HG03139 (cell line): ENCODE results near the gene MYH9.
"Not testable (repeated sequence)": the region's sequence is repeated elsewhere in the genome, so short reads cannot be mapped to it uniquely, and the experiment has no call there.

Experiments used
- ATAC-seq: cut with Tn5 transposase; IDR thresholded peaks from one replicate; pipeline ENCODE4 v1.9.1; 2021; ENCODE audit not compliant: unreplicated experiment

MYH9 gene

DNA sequence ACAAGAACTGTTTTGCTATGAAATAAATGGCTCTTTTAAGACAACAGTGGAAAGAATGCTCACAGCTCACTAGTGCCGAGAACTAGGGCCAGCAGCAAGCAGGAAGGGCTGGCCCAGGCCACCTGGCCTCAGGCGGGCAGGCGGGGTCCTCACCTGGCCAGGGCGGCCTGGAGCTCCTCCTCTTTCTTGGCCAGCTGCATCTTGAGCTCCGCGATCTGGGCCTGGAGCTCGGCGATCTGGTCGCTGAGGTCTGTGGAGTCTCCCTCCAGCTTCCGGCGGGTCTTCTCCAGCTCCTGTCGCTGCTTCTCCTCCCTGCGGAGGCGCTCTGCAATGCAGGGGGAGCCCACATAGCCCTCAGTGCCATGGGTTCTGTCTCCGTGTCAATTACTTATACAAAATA lies 91.1 kb downstream of the MYH9 start:
- no peak for ATAC-seq

GRCh38 chr22:36295247-36295646 lies 92.5 kb downstream of the MYH9 start:
- ATAC-seq, result no peak

GRCh38 chr22:36294801-36295200 lies 93.0 kb downstream of the MYH9 start:
- ATAC-seq, result no peak

DNA sequence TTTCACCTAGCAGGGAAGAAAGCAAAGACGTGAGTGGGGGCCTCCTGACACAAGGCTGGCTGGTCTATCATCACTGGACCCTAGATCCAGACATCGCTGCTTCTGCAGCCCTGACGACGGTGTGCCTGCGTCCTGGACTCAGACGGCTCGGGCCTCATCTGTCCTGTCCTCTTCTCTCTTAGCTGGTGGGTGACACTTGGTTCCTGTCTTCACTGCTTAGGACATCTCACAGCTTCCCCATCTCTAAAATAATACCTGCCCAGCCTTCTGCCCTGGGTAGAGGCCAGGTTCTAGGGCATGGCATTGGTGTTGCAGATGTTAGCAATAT lies 93.5 kb downstream of the MYH9 start:
- ATAC-seq, result no peak

DNA sequence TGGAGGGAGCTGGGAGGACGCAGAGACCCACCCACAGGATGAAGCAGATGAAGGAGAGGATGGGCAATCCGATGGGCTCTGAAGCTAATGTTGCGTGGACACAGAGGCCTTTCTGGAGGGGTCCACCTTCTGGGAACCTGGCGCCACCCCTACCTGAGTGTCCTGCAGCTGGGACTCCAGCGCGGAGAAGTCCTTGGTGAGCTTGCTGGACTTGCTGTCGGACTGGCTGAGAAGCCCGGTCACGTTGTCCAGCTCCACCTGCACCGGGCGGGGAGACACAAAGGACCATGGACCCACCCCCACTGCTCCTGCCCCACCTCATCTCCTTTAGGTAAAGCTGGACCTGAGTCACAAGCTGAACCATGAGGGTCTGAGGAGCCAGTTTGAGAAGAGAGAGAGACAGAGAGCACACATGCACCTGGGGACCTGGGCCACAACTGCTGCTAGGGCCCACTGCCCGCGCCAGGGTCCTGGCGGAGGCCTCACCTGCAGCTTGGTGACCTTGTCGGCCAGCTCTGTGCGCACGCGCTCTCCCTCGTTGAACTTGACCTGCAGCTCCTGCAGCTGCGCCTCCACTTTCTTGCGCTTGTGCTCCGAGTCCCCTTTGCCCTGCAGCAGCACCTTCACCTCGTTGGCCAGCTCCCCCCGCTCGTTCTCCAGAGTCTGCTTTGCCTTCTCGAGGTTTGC lies 94.0 kb downstream of the MYH9 start:
- ATAC-seq, result no peak

DNA sequence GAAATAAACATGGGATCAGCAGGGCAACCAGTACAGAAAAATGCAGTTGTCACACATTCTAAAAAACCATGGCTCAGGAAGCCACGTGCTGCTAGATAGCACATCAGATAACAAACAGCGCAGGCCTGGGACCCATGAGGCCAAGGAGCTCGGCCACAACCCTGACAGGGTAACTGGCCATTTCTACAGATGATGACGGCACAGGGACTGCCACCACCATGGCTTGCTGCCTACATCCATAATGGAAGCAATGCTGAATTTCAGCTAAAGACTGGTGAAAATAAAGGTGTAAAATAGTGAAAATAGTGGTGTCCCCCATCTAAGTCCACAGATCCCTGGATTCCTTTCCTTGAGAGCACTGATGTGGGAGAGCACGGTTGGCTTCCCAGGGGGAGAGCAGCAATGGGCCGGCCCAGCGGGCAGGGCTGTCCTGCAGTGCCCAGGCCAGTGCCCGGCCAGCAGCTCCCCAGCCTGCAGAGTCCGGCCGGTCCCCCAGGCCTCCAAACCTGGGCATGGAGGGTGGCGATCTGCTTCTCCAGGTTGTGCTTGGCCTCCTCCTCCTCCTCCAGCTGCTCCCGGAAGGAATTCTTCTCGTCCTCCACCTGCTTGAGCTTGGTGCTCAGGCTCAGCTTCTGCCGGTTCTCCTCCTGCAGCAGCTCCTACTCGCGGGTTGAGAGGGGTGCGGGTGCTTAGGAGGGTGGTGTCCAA lies 94.8 kb downstream of the MYH9 start:
- ATAC-seq, result no peak

DNA sequence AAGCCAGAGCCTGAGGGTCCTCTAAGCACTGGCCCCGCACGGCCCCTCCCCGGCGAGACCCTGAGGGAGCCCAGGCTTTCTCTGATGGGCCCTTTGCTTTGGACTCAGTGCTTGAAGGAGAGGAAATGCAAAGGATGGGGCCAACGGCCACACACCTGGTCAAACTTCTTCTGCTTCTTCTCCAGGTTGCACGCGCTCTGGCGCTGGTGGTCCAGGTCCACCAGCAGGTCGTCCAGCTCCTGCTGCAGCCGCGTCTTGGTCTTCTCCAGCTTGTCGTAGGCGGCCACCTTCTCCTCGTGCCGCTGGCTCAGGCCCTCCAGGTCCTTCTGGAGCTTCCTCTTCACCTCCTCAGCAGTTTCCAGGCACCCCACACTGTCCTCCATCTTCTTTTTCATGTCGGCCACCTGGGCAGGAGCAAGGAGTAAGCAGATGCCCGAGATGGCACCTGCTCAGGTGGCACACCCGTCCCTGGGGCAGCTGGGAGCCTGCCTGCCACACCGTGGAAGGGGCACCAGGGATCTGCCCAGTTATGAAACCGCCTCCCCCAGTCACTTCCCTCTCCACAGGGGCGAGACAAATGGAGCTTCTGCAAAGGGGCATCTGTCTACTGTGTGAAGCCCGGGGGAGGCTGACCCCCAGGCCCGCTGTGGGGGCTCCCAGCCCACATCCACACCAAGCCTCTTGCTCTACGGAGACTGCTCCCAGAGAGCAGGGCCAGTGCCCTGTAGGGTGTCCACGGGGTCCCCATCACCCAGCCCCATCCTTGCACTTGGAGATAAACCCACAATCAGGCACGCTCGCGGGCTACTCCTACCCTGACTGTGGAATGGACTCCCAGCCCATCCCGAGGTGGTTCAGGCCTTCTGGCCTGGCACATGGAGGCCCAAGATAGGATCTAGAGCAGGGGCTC lies 95.7 kb downstream of the MYH9 start:
- ATAC-seq, result no peak

GRCh38 chr22:36290391-36291075 lies 97.2 kb downstream of the MYH9 start:
- ATAC-seq, result not testable (repeated sequence)

DNA sequence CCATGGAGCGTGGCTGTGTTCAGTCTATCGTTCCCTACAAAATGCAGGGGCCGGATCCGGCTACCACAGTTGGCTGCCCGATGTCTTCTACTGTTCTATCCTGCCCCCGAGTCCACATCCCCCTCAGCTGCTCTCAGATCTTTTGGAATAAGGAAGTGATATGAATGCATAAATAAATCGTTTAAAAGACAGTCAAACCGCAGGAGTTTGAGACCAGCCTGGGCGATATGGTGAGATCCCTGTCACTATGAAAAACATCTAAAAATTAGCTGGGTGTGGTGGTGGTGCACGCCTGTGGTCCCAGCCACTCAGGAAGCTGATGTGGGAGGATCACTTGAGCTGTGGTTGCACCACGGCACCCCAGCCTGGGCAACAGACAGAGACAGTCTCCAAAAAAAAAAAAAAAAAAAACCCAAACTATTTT lies 97.8 kb downstream of the MYH9 start:
- ATAC-seq, result not testable (repeated sequence)

DNA sequence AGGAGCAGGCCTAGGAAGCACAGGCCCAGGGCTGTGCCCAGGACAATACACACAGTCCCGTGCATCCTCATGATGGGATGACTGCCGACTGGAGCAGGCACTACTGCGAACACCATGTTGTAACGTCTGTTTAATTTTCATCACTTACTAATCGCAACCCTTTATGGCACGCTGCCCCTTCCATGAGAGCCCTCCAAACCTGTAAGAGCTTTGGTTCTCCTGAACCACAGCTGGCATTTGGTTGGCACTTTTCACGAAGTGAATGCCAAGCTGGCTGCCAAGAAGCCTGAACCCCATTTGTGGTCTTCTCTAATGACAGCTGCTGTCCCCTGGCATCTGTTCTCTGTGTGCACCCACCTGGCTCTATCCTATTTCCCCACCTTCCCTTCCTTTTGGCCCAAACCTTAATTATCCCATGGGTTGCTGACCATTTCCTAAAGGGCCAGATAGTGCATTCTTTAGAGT lies 98.3 kb downstream of the MYH9 start:
- no peak for ATAC-seq

GRCh38 chr22:36288571-36289405 lies 99.0 kb downstream of the MYH9 start:
- ATAC-seq, result no peak

DNA sequence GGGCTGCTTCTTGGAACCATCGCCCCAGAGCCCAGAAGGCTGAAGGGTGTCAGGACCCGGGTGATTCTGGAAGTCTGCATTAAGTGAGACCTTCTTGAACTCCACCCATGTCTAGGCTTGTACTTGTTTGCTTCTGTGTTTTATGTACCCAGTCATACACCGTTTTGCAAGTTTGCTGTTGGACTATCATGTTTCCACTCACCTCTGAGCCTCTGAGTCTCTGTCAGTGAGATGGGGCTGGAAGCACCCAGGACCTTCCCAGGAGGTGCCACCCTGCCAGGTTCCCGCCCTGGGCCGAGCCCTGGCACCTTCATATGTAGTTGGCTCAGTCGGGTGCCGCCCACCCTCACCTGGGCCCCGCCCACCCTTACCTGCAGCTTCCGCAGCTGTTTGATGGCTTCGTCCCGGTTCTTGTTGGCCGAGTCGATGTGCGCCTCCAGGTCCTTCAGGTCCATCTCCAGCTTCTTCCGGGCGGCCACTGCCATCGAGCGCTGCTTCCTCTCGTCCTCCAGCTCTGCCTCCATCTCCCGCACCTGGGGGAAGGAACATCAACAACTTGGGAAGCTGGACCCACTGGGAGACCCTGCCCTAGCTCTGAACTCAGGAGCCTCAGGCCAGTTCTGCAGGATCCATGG lies 99.8 kb downstream of the MYH9 start:
- no peak for ATAC-seq

GRCh38 chr22:36286096-36286957 lies 101.4 kb downstream of the MYH9 start:
- ATAC-seq, result no peak

GRCh38 chr22:36285545-36285944 lies 102.2 kb downstream of the MYH9 start:
- ATAC-seq, result no peak

DNA sequence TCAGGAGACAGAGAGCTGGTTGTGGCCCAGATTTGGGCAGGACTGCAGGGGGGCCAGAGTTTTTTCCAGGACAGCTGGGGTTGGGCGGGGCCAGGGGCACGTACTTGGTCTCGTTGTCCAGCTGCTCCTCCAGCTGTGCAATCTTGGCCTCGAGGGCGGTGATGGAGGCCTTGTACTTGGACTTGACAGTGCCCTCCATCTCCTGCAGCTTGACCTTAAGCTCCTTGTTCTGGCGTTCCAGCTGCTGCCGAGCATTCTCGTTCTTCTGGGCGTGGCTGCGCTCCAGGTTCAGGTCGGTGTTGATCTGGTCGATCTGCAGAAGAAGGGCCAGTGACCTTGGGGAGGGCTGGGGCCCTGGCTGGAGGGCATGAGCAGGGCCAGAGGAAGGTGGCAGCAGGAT lies 102.8 kb downstream of the MYH9 start:
- ATAC-seq, result no peak

- ATAC-seq, result no peak
Observed at GRCh38 chr22:36284171-36284571, 103.6 kb downstream of the MYH9 start.

GRCh38 chr22:36282328-36282831 lies 105.4 kb downstream of the MYH9 start:
- ATAC-seq, result no peak

GRCh38 chr22:36281781-36282327 lies 105.9 kb downstream of the MYH9 start:
- no peak for ATAC-seq
